Measurements from ENCODE around the gene NEK8.

NEK8 gene

GRCh38 chr17:28728364-28729200 lies at the start of gene NEK8:
TSS of gene NEK8 (plus strand) at chr17:28728788. CDS start at chr17:28728814, 26 bp downstream.
- FAIRE-seq (peak; percentile 78), DNase-seq (ENCODE audit: low spot score) (peak; percentile 87)

- DNase-seq (ENCODE audit: low spot score) (no peak), FAIRE-seq (no peak)
These were observed 45.9 kb upstream of the NEK8 start for GRCh38 chr17:28682655-28683054.

- FAIRE-seq (peak; percentile 24), DNase-seq (ENCODE audit: low spot score) (peak; percentile 76)
These were observed 43.6 kb upstream of the NEK8 start for GRCh38 chr17:28684963-28685362.

GRCh38 chr17:28685366-28685765 lies 43.2 kb upstream of the NEK8 start:
- no peak for FAIRE-seq
- no peak for DNase-seq (ENCODE audit: low spot score)

GRCh38 chr17:28686296-28686695 lies 42.3 kb upstream of the NEK8 start:
- DNase-seq (ENCODE audit: low spot score) = no peak
- no peak for FAIRE-seq

GRCh38 chr17:28688481-28688880 lies 40.1 kb upstream of the NEK8 start:
- FAIRE-seq = no peak
- DNase-seq (ENCODE audit: low spot score) = no peak

GRCh38 chr17:28689011-28689410 lies 39.6 kb upstream of the NEK8 start:
- FAIRE-seq = no peak

GRCh38 chr17:28693869-28694268 lies 34.7 kb upstream of the NEK8 start:
- FAIRE-seq (no peak), DNase-seq (ENCODE audit: low spot score) (no peak)

More at GRCh38 chr17:28689011-28689410, 39.6 kb upstream of the NEK8 start:
- no peak for DNase-seq (ENCODE audit: low spot score)

GRCh38 chr17:28698253-28698941 lies 30.2 kb upstream of the NEK8 start:
- FAIRE-seq (peak; percentile 87), DNase-seq (ENCODE audit: low spot score) (peak; percentile 96)

- no peak for FAIRE-seq
These were observed 28.3 kb upstream of the NEK8 start for GRCh38 chr17:28700278-28700677.

GRCh38 chr17:28700830-28701492 lies 27.6 kb upstream of the NEK8 start:
- DNase-seq (ENCODE audit: low spot score) (no peak), FAIRE-seq (no peak)

More at GRCh38 chr17:28700278-28700677, 28.3 kb upstream of the NEK8 start:
- DNase-seq (ENCODE audit: low spot score) = no peak

- no peak for FAIRE-seq
These were observed 26.4 kb upstream of the NEK8 start for GRCh38 chr17:28702026-28702751.

GRCh38 chr17:28702752-28703150 lies 25.8 kb upstream of the NEK8 start:
- no peak for DNase-seq (ENCODE audit: low spot score)
- no peak for FAIRE-seq

More at GRCh38 chr17:28702026-28702751, 26.4 kb upstream of the NEK8 start:
- DNase-seq (ENCODE audit: low spot score) = no peak

- no peak for FAIRE-seq
- DNase-seq (ENCODE audit: low spot score) = no peak
These were observed 24.9 kb upstream of the NEK8 start for GRCh38 chr17:28703552-28704218.

- no peak for DNase-seq (ENCODE audit: low spot score)
- FAIRE-seq = no peak
These were observed 24.2 kb upstream of the NEK8 start for GRCh38 chr17:28704219-28704858.

- FAIRE-seq (no peak), DNase-seq (ENCODE audit: low spot score) (no peak)
These were observed 23.4 kb upstream of the NEK8 start for GRCh38 chr17:28705074-28705659.

GRCh38 chr17:28705728-28706334 lies 22.8 kb upstream of the NEK8 start:
- DNase-seq (ENCODE audit: low spot score) (no peak), FAIRE-seq (no peak)

- FAIRE-seq (no peak), DNase-seq (ENCODE audit: low spot score) (no peak)
These were observed 21.9 kb upstream of the NEK8 start for GRCh38 chr17:28706471-28707338.

- FAIRE-seq (no peak), DNase-seq (ENCODE audit: low spot score) (no peak)
These were observed 21.3 kb upstream of the NEK8 start for GRCh38 chr17:28707339-28707720.
